Activated naive CD4-positive, alpha-beta T cell treated with anti-CD3 and anti-CD28 coated beads, Interleukin-2, amount 50 U/mL, for 24 hours (primary cell): ENCODE results near the gene URB1.
"Not testable (repeated sequence)": the region's sequence is repeated elsewhere in the genome, so short reads cannot be mapped to it uniquely, and the experiment has no call there.

Source experiments
- H3K27ac Mint-ChIP-seq: one replicate; pipeline ENCODE4 v1.8.0; 2021; ENCODE audit warnings: mild to moderate bottlenecking, mixed read lengths
- H3K27me3 Mint-ChIP-seq: one replicate; pipeline ENCODE4 v1.8.0; 2021; ENCODE audit warnings: mixed read lengths
- H3K36me3 Mint-ChIP-seq: one replicate; pipeline ENCODE4 v1.8.0; 2021; ENCODE audit warnings: mixed read lengths
- H3K4me1 Mint-ChIP-seq: one replicate; pipeline ENCODE4 v1.8.0; 2021; ENCODE audit warnings: mixed read lengths
- H3K4me3 Mint-ChIP-seq: one replicate; pipeline ENCODE4 v1.8.0; 2021; ENCODE audit warnings: mild to moderate bottlenecking, mixed read lengths
- H3K9me3 Mint-ChIP-seq: one replicate; pipeline ENCODE4 v1.8.0; 2021; ENCODE audit warnings: mixed read lengths

URB1 gene

GRCh38 chr21:32312326-32312725 is 80.5 kb downstream of the URB1 start:
- Mint-ChIP-seq H3K27me3 (no peaks in the 10 kb centered on the region), H3K4me3 (no peak overlapping the region), H3K4me1 (peaks cover 10% of the 10 kb centered on the region), H3K27ac (peak overlapping the region; percentile 68), H3K36me3 (peaks cover 9% of the 10 kb centered on the region), H3K9me3 (no peaks in the 10 kb centered on the region)

DNA sequence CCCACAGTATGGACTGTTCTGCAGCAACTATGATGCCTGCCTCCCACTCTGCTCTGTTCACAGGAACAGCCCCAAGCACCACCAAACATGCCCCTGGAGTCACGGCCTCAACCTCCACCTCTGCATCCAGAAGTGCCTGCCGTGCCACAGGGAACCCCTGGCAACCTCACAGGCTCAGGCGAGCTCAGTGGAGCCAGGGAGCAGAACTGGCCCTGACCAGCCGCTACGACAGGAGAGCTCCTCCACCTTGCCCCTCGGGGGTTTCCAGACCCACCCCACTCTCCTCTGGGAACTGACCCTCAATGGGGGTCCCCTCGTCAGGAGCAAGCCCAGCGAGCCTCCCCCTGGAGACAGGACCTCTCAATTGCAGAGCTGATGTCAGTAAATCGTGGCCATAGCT is 81.2 kb downstream of the URB1 start:
- Mint-ChIP-seq H3K27ac (peak overlapping the region; percentile 8), H3K4me3 (no peak overlapping the region), H3K36me3 (peaks cover 10% of the 10 kb centered on the region), H3K9me3 (no peaks in the 10 kb centered on the region), H3K27me3 (no peaks in the 10 kb centered on the region), H3K4me1 (peaks cover 10% of the 10 kb centered on the region)

DNA sequence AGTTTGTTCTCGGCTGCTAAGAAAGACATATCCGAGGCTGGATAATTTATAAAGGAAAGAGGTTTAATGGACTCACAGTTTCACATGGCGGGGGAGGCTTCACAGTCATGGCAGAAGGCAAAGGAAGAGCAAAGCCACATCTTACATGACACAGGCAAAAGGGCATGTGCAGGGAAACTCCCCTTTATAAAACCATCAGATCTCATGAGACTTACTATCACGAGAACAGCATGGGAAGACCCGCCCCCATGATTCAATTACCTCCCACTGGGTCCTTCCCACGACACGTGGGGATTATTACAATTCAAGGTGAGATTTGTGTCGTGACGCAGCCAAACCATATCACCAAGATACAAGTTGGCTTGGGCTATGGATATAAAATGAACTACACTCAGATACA is 81.8 kb downstream of the URB1 start:
- H3K9me3 Mint-ChIP-seq, result not testable (repeated sequence)

DNA sequence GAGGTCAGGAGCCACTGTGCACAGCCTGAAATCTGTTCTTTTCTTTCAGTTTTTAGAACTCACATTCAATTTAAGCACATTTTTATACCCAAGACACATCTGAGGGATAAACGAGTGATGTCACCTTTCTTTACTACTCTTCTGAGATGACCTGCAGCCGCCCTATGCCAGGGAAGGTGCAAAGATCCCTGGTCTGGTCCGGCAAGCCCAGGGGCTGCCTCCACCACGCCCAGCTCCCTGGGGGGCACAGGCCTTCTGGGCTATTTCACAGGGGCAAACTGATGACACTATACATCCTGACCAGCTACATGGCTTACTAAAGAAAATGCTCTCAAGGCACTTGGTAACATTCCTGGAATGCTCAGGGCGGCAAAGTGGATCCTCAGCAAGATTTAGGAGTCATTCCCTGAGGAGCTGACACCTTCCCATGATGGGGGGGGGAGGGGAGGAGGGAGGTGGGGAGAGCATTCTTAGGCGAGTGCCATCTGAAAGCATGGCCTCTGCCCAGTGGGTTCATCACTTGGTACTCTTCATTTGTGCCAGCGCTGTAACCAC is 82.8 kb downstream of the URB1 start:
- no peak overlapping the region for H3K27ac Mint-ChIP-seq
- H3K36me3 Mint-ChIP-seq, result peaks cover 8% of the 10 kb centered on the region
- peaks cover 10% of the 10 kb centered on the region for H3K4me1 Mint-ChIP-seq
- H3K9me3 Mint-ChIP-seq, result no peaks in the 10 kb centered on the region
- no peak overlapping the region for H3K4me3 Mint-ChIP-seq
- H3K27me3 Mint-ChIP-seq, result no peaks in the 10 kb centered on the region

More for the DNA sequence above, 81.8 kb downstream of the URB1 start:
- not testable (repeated sequence) for H3K27me3 Mint-ChIP-seq, H3K4me1 Mint-ChIP-seq, H3K36me3 Mint-ChIP-seq, H3K4me3 Mint-ChIP-seq, H3K27ac Mint-ChIP-seq

GRCh38 chr21:32308696-32309095 is 84.1 kb downstream of the URB1 start:
- Mint-ChIP-seq H3K27ac (no peak overlapping the region), H3K4me1 (peaks cover 10% of the 10 kb centered on the region), H3K36me3 (peaks cover 8% of the 10 kb centered on the region), H3K9me3 (no peaks in the 10 kb centered on the region), H3K4me3 (no peak overlapping the region), H3K27me3 (no peaks in the 10 kb centered on the region)

DNA sequence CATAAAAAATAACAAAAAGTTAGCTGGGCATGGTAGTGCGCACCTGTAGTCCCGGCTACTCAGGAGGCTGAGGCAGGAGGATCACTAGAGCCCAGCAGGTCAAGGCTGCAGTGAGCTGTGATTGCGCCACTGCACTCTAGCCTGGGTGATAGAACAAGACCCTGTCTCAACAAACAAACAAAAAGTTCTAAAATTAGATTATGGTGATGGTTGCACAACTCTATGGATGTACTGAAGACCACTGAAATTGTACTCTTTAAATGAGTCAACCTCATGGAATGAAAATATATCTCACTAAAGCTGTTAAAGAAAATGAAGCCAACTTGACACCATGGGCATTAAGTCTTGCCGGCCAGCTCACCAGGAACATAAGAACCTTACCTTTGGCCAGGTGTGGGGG is 85.1 kb downstream of the URB1 start:
- Mint-ChIP-seq H3K9me3 (no peaks in the 10 kb centered on the region), H3K27me3 (no peaks in the 10 kb centered on the region), H3K4me1 (peaks cover 10% of the 10 kb centered on the region), H3K27ac (no peak overlapping the region), H3K36me3 (peaks cover 11% of the 10 kb centered on the region), H3K4me3 (no peak overlapping the region)

DNA sequence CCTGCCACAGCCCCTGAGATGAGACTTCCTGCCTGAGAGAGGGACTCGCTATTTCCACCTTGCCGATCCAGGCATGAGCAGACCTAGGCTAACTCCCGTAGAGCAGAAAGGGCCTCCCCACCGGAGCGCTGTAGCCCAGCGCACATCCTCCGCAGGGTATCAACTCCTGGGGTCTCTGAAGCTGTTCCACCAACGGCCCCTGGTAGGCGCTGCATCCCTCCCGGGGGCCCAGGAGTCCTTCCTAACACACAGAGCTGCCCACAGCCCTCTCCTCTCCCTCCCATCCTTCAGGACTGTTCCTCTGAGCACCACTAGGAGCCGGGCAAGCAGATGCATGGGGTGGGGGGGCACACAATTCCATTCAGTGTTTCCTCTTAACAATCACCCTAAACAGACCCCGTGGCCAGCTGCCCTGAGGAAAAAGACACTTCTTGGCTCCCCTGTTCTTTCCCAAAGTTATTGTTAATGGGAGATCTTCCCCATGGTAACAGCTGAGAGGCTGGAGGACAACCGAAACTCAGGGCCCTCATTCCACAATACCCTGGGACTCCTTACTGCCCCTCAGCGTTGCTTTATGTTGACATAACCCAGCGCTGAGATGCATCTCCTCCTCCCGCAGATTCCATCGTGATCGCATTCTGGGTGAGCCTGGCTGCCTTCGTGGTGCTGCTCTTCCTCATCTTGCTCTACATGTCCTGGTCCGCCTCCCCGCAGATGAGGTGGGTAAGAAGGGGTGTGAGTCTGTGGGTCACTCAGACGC is 86.6 kb downstream of the URB1 start:
- Mint-ChIP-seq H3K27me3 (no peaks in the 10 kb centered on the region), H3K36me3 (peaks cover 11% of the 10 kb centered on the region), H3K4me3 (no peak overlapping the region), H3K27ac (no peak overlapping the region), H3K9me3 (no peaks in the 10 kb centered on the region), H3K4me1 (peaks cover 6% of the 10 kb centered on the region)

DNA sequence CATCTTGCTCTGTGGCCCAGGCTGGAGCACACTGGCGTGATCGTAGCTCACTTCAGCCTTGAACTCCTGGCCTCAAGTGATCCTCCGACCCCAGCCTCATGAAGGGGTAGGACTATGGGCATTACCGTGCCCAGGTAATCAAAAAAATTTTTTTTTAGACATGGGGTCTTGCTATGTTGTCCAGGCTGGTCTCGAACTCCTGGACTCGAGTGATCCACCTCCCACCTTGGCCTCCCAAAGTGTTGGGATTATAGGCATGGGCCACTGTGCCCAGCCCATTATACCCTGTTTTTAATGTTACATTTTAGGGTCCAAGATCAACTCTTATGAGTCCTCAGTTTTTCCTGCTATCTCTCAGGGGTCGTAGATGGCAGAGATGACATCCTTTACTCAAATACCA is 87.8 kb downstream of the URB1 start:
- no peak overlapping the region for H3K4me3 Mint-ChIP-seq
- no peak overlapping the region for H3K27ac Mint-ChIP-seq
- H3K27me3 Mint-ChIP-seq, result no peaks in the 10 kb centered on the region
- no peaks in the 10 kb centered on the region for H3K9me3 Mint-ChIP-seq
- H3K4me1 Mint-ChIP-seq, result no peaks in the 10 kb centered on the region
- H3K36me3 Mint-ChIP-seq, result peaks cover 8% of the 10 kb centered on the region

DNA sequence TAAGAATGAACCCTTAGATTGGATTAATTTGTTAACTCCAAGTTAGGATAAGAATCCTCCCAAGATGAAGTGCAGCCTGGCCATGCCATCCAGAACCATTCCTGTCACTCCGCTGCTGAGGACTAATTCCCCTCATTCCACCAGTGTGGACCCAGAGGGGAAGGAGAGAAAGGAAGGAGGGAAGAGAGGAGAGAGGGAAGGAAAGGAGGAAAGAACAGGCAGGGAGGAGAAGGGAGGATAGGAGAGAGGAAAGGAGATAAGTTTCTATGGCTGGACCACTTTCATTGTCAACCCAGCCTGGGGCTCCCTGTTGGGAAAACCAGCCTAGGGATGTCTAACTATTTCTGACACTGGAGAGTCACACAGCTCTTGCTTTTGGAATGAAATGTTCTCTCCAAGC is 89.4 kb downstream of the URB1 start:
- Mint-ChIP-seq H3K27me3 (no peaks in the 10 kb centered on the region), H3K36me3 (peaks cover 8% of the 10 kb centered on the region), H3K27ac (no peak overlapping the region), H3K4me1 (no peaks in the 10 kb centered on the region), H3K9me3 (no peaks in the 10 kb centered on the region), H3K4me3 (no peak overlapping the region)

- Mint-ChIP-seq H3K27ac (no peak overlapping the region), H3K27me3 (no peaks in the 10 kb centered on the region), H3K9me3 (no peaks in the 10 kb centered on the region), H3K36me3 (peaks cover 8% of the 10 kb centered on the region), H3K4me3 (no peak overlapping the region), H3K4me1 (no peaks in the 10 kb centered on the region)
Measured at GRCh38 chr21:32302560-32302959, 90.3 kb downstream of the URB1 start.

DNA sequence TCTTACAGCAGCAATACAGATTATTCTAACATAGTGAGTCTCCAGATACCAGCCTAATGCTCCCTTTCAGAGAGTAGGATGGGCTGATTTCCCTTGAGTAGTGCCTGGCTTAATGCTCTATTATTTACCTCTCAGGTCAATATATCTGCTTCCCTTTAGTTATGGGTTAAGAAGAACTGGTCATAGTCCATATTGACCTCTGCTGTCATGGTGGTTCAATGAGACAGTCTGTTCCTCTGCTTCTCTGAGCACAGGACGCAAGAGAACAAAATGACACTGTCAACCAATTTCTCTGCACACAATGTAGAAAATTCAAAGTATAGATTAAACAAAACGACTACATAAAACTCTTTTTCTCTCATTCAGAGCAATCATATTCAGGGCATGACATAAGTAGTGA is 91.2 kb downstream of the URB1 start:
- Mint-ChIP-seq H3K27ac (no peak overlapping the region), H3K4me1 (no peaks in the 10 kb centered on the region), H3K4me3 (no peak overlapping the region)

GRCh38 chr21:32300117-32300681 is 92.6 kb downstream of the URB1 start:
- Mint-ChIP-seq H3K4me1 (no peaks in the 10 kb centered on the region), H3K27me3 (no peaks in the 10 kb centered on the region), H3K4me3 (no peak overlapping the region), H3K27ac (no peak overlapping the region), H3K9me3 (no peaks in the 10 kb centered on the region), H3K36me3 (peaks cover 6% of the 10 kb centered on the region)

More for the DNA sequence above, 91.2 kb downstream of the URB1 start:
- Mint-ChIP-seq H3K36me3 (peaks cover 6% of the 10 kb centered on the region), H3K9me3 (no peaks in the 10 kb centered on the region), H3K27me3 (no peaks in the 10 kb centered on the region)

- H3K36me3 Mint-ChIP-seq, result peaks cover 6% of the 10 kb centered on the region
- no peak overlapping the region for H3K4me3 Mint-ChIP-seq
- no peaks in the 10 kb centered on the region for H3K4me1 Mint-ChIP-seq
- no peaks in the 10 kb centered on the region for H3K27me3 Mint-ChIP-seq
- no peak overlapping the region for H3K27ac Mint-ChIP-seq
- H3K9me3 Mint-ChIP-seq, result no peaks in the 10 kb centered on the region
Measured at GRCh38 chr21:32299695-32300094, 93.1 kb downstream of the URB1 start.

DNA sequence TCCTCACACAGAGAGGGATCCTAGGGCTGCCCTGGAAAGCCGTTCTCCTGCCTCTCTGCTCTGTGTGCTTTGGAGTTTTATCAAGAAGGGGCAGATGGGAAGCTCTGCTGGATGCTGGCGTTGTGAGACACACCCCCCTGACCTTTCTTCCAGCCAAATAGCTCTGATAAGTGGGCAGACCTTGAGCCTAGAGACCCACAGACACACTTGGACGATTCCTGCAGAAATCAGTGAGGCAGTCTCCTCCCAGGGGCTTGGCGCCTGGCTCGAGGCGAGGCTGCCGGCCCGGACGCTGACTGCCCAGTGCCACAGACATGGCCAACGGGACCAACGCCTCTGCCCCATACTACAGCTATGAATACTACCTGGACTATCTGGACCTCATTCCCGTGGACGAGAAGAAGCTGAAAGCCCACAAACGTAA is 94.1 kb downstream of the URB1 start, which contains the start of gene MRAP:
TSS of gene MRAP (plus strand) at position 198 of the 424 bp plus-strand sequence. CDS start at position 315, 117 bp downstream.
- Mint-ChIP-seq H3K9me3 (no peaks in the 10 kb centered on the region), H3K4me3 (no peak within 1 kb of the TSS), H3K27ac (no peak within 1 kb of the TSS), H3K36me3 (peaks cover 6% of the 10 kb centered on the region), H3K27me3 (no peaks in the 10 kb centered on the region), H3K4me1 (no peaks in the 10 kb centered on the region)

DNA sequence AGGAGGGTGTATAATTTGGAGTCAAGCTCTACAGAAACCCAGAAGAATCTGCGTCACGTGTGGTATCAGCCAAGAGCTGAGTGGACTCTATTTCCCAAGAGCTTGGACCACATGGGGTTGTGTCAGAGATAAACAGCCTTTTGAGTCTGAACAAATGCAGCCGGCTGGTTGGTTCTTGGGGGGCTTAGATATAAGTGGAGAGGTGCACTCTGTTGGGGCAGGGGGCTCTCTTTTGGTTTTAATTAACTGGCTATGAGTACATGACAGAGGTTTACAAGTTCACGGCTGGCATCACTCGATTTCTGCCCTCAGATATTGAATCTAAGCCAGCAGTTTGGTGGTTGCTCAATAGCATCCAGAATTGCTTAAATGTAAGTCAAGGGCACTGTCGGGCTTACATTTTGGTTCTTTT is 94.7 kb downstream of the URB1 start:
- Mint-ChIP-seq H3K36me3 (peaks cover 3% of the 10 kb centered on the region), H3K4me3 (no peak overlapping the region), H3K4me1 (no peaks in the 10 kb centered on the region), H3K27ac (no peak overlapping the region), H3K9me3 (no peaks in the 10 kb centered on the region), H3K27me3 (no peaks in the 10 kb centered on the region)

GRCh38 chr21:32297449-32297848 is 95.4 kb downstream of the URB1 start:
- H3K4me3 Mint-ChIP-seq, result no peak overlapping the region
- no peaks in the 10 kb centered on the region for H3K9me3 Mint-ChIP-seq
- H3K36me3 Mint-ChIP-seq, result peaks cover 2% of the 10 kb centered on the region
- no peaks in the 10 kb centered on the region for H3K4me1 Mint-ChIP-seq
- no peaks in the 10 kb centered on the region for H3K27me3 Mint-ChIP-seq
- H3K27ac Mint-ChIP-seq, result no peak overlapping the region
